NB4 (cell line): ENCODE data around the gene BMP2.

Experiments
- MAX ChIP-seq: IDR thresholded peaks from 2 replicates; pipeline ENCODE4 v1.6.1; 2011; ENCODE audit warnings: low read depth, low read length
- MYC ChIP-seq: IDR thresholded peaks from 2 replicates; pipeline ENCODE4 v1.6.1; 2011; ENCODE audit warnings: low read depth, low read length
- POLR2A ChIP-seq: IDR thresholded peaks from 2 replicates; pipeline ENCODE4 v1.6.1; 2011; ENCODE audit warnings: mild to moderate bottlenecking; ENCODE audit not compliant: insufficient read length; ENCODE audit errors: extremely low read depth
- TF ChIP-seq, protein P1 (sequence below): IDR thresholded peaks from one replicate; pipeline ENCODE4 v1.5.1; 2012; ENCODE audit warnings: low read depth, low read length

DNA sequence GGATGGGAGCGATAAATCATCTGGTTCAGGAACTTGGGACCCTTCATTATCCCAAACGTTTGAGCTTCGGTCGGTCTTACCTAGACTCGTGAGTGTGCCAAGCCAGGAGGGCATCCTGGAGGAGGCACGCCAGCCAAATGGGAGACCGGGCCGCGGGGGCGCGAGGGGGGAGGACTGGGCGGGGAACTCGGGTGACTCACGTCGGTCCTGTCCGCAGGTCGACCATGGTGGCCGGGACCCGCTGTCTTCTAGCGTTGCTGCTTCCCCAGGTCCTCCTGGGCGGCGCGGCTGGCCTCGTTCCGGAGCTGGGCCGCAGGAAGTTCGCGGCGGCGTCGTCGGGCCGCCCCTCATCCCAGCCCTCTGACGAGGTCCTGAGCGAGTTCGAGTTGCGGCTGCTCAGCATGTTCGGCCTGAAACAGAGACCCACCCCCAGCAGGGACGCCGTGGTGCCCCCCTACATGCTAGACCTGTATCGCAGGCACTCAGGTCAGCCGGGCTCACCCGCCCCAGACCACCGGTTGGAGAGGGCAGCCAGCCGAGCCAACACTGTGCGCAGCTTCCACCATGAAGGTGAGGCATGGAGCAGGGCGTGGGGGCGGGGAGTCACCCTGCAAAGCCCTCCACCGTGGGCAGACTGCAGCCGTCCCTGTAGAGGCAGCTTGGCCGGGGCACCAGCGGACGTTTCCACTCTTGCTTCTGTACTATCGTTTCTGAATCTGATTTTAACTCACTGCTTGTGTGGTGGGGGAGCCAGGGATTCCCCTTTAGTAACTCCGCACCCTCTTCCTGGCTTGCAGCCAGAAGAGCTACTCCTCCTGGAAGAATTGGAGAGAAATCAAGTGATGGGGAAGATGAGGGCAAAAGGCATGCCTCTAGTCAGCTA is 2.7 kb downstream of the BMP2 start:
- TF ChIP-seq, protein P1, sequence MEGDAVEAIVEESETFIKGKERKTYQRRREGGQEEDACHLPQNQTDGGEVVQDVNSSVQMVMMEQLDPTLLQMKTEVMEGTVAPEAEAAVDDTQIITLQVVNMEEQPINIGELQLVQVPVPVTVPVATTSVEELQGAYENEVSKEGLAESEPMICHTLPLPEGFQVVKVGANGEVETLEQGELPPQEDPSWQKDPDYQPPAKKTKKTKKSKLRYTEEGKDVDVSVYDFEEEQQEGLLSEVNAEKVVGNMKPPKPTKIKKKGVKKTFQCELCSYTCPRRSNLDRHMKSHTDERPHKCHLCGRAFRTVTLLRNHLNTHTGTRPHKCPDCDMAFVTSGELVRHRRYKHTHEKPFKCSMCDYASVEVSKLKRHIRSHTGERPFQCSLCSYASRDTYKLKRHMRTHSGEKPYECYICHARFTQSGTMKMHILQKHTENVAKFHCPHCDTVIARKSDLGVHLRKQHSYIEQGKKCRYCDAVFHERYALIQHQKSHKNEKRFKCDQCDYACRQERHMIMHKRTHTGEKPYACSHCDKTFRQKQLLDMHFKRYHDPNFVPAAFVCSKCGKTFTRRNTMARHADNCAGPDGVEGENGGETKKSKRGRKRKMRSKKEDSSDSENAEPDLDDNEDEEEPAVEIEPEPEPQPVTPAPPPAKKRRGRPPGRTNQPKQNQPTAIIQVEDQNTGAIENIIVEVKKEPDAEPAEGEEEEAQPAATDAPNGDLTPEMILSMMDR = no peak
- TF ChIP-seq POLR2A = no peak
- no peak for TF ChIP-seq MAX
- no peak for TF ChIP-seq MYC
